Tibial artery (tissue), 4 donors: Measurements from ENCODE around the gene GRIP1.

Experiments
- DNase-seq, 2 donors: peaks; one replicate each; pipeline ENCODE4 v3.0.0-alpha.2; 2019
- H3K27ac ChIP-seq, 2 donors: fragments of 200-600 bp; sonication (generic) in 1 of 2; 1 replicate in 1 of 2; 2 replicates in 1 of 2; pipeline ENCODE4 v1.5.1; 2018 to 2019; ENCODE audit warnings: mild to moderate bottlenecking in 1 of 2
- H3K27me3 ChIP-seq, 2 donors: fragments of 200-600 bp; sonication (generic) in 1 of 2; one replicate each; pipeline versions ENCODE4 v1.5.1 to v1.6.0; 2016 to 2019
- H3K36me3 ChIP-seq, 3 donors: fragments of 200-600 bp; sonication (generic) in 2 of 3; one replicate each; pipeline ENCODE4 v1.5.1; 2016 to 2019; ENCODE audit warnings: mild to moderate bottlenecking in 2 of 3
- H3K4me1 ChIP-seq, 4 donors: fragments of 200-600 bp; sonication (generic) in 2 of 4; 1 replicate in 3 of 4; 2 replicates in 1 of 4; pipeline ENCODE4 v1.5.1; 2016 to 2019
- H3K4me3 ChIP-seq, 2 donors: fragments of 200-600 bp; sonication (generic) in 1 of 2; 1 replicate in 1 of 2; 2 replicates in 1 of 2; pipeline ENCODE4 v1.5.1; 2018 to 2019; ENCODE audit warnings: mild to moderate bottlenecking in 2 of 2
- H3K9me3 ChIP-seq, 3 donors: fragments of 200-600 bp; sonication (generic) in 1 of 3; one replicate each; pipeline ENCODE4 v1.5.1; 2016 to 2019
- CTCF ChIP-seq, 2 experiments: fragments of 200-600 bp in 1 of 2; fragments of 450-650 bp in 1 of 2; IDR thresholded peaks; one replicate each; pipeline ENCODE4 v1.5.1; 2017 to 2019; ENCODE audit warnings: antibody characterized with exemption in 2 of 2, mild to moderate bottlenecking in 1 of 2, moderate library complexity in 1 of 2
- intact Hi-C: fragments of 100-400 bp; cut with DNase I; formaldehyde crosslinking; loops from one replicate; pipeline ENCODE4 v1.15.0; 2023; ENCODE audit warnings: low total_unique reads

The GRIP1 gene

DNA sequence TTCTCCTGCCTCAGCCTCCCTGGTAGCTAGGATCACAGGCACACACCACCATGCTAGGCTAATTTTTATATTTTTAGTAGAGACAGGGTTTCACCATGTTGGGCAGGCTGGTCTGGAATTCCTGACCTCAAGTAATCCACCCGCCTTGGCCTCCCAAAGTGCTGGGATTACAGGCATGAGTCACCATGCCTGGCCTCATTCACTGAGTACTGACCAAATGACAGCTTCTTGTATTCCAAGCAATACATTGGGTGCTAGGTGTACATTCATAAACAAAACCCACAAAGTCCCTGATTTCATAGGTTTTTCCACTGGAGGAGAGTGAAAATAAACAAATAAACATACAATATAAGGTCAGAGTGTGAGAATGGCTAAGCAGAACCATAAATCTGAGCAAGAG, 240.3 kb downstream of the GRIP1 start:
- H3K27ac ChIP-seq: no peak overlapping the region
- H3K4me3 ChIP-seq: no peak overlapping the region
- no peaks in the 10 kb centered on the region for H3K9me3 ChIP-seq
- H3K4me1 ChIP-seq: no peaks in the 10 kb centered on the region
- TF ChIP-seq CTCF (IDR thresholded peaks at IDR 0.05): no peak
- intact Hi-C loops: no loop called here
- DNase-seq: no peak
- no peaks in the 10 kb centered on the region for H3K27me3 ChIP-seq
- H3K36me3 ChIP-seq: no peaks in the 10 kb centered on the region

- intact Hi-C loops: no loop called here
- DNase-seq: no peak
Observed at GRCh38 chr12:66430106-66430505, 248.8 kb downstream of the GRIP1 start.

GRCh38 chr12:66428870-66429269, 250.0 kb downstream of the GRIP1 start:
- intact Hi-C loops: no loop called here
- Histone ChIP-seq H3K9me3 (peaks cover 0 to 3% (median 0%) of the 10 kb centered on the region in 3 donors), H3K27me3 (no peaks in the 10 kb centered on the region), H3K4me1 (no peaks in the 10 kb centered on the region), H3K4me3 (no peak overlapping the region), H3K36me3 (no peaks in the 10 kb centered on the region), H3K27ac (no peak overlapping the region)
- TF ChIP-seq CTCF (IDR thresholded peaks at IDR 0.05): no peak
- DNase-seq: no peak

More at GRCh38 chr12:66430106-66430505, 248.8 kb downstream of the GRIP1 start:
- Histone ChIP-seq H3K4me1 (no peaks in the 10 kb centered on the region), H3K36me3 (no peaks in the 10 kb centered on the region), H3K27me3 (no peaks in the 10 kb centered on the region), H3K9me3 (no peaks in the 10 kb centered on the region), H3K4me3 (no peak overlapping the region), H3K27ac (no peak overlapping the region)
- no peak for TF ChIP-seq CTCF (IDR thresholded peaks at IDR 0.05)

GRCh38 chr12:66428261-66428660, 250.6 kb downstream of the GRIP1 start:
- TF ChIP-seq CTCF (IDR thresholded peaks at IDR 0.05): no peak
- Histone ChIP-seq H3K4me3 (no peak overlapping the region), H3K27me3 (no peaks in the 10 kb centered on the region), H3K36me3 (no peaks in the 10 kb centered on the region), H3K9me3 (peaks cover 0 to 3% (median 0%) of the 10 kb centered on the region in 3 donors), H3K4me1 (no peaks in the 10 kb centered on the region), H3K27ac (no peak overlapping the region)
- no peak for DNase-seq
- intact Hi-C loops: no loop called here

DNA sequence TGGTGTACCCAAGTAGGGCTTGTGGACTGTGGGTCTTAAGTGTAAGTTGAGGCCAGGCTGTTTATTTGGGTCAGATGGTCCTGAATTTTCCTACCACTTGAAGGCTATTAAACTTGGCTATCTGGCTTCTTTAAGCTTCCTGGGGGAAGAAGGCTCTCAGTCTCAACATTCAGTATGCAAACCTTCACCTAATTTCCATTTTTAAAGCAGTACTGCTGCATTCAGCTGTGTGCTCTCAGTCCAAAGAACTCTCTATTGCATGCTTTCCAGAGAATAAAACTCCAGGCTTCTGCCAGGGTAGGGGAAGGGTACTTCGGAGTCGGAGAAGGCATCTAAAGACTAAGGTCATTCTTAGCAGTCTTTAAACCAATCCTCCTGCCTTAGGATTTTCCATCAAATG, 252.2 kb downstream of the GRIP1 start:
- no peak overlapping the region for H3K27ac ChIP-seq
- peaks cover 0 to 3% (median 0%) of the 10 kb centered on the region in 3 donors for H3K9me3 ChIP-seq
- DNase-seq: no peak
- no peak for TF ChIP-seq CTCF (IDR thresholded peaks at IDR 0.05)
- no peaks in the 10 kb centered on the region for H3K27me3 ChIP-seq
- H3K4me1 ChIP-seq: no peaks in the 10 kb centered on the region
- intact Hi-C loops: no loop called here
- no peaks in the 10 kb centered on the region for H3K36me3 ChIP-seq
- no peak overlapping the region for H3K4me3 ChIP-seq

- no peak for DNase-seq
- no peak overlapping the region for H3K27ac ChIP-seq
- H3K4me3 ChIP-seq: no peak overlapping the region
- no peaks in the 10 kb centered on the region for H3K27me3 ChIP-seq
- H3K4me1 ChIP-seq: no peaks in the 10 kb centered on the region
- intact Hi-C loops: no loop called here
- TF ChIP-seq CTCF (IDR thresholded peaks at IDR 0.05): no peak
- H3K9me3 ChIP-seq: peaks cover 0 to 3% (median 0%) of the 10 kb centered on the region in 3 donors
- no peaks in the 10 kb centered on the region for H3K36me3 ChIP-seq
Observed at GRCh38 chr12:66423266-66423665, 255.6 kb downstream of the GRIP1 start.
